GM23248 (cell line): ENCODE data around the gene GOSR1. TPM values are rescaled to one million over a fixed set of nuclear protein-coding genes. Genes with fewer than 3 reads are reported as not detected.
"Not testable (repeated sequence)": the region's sequence is repeated elsewhere in the genome, so short reads cannot be mapped to it uniquely, and the experiment has no call there.

Experiments
- DNase-seq: peaks from one replicate; pipeline ENCODE4 v3.0.0-alpha.2; 2015
- H2AFZ ChIP-seq: fragments of 200-600 bp; sonication (generic); 2 replicates; pipeline ENCODE4 v1.6.1; 2016; ENCODE audit warnings: antibody characterized with exemption
- H3F3A ChIP-seq: fragments of 200-600 bp; sonication (generic); 2 replicates; pipeline ENCODE4 v1.6.1; 2016; ENCODE audit warnings: mild to moderate bottlenecking, antibody characterized with exemption, mixed run types; ENCODE audit not compliant: insufficient read depth
- H3K27ac ChIP-seq: fragments of 200-600 bp; sonication (generic); 2 replicates; pipeline ENCODE4 v1.5.1; 2016; ENCODE audit warnings: mild to moderate bottlenecking
- H3K27me3 ChIP-seq: fragments of 200-600 bp; sonication (generic); replicated peaks from 2 replicates; pipeline ENCODE4 v1.6.1; 2016; ENCODE audit warnings: mild to moderate bottlenecking; ENCODE audit not compliant: insufficient read depth
- H3K36me3 ChIP-seq: fragments of 200-600 bp; sonication (generic); 2 replicates; pipeline ENCODE4 v1.6.1; 2016; ENCODE audit warnings: low read depth, mild to moderate bottlenecking
- H3K4me1 ChIP-seq: fragments of 200-600 bp; sonication (generic); 2 replicates; pipeline ENCODE4 v1.6.1; 2016; ENCODE audit warnings: mild to moderate bottlenecking; ENCODE audit not compliant: insufficient read depth
- H3K4me2 ChIP-seq: fragments of 200-600 bp; sonication (generic); one replicate; pipeline ENCODE4 v1.6.1; 2016; ENCODE audit warnings: mild to moderate bottlenecking; ENCODE audit not compliant: unreplicated experiment
- H3K4me3 ChIP-seq: fragments of 200-600 bp; sonication (generic); 2 replicates; pipeline ENCODE4 v1.5.1; 2016; ENCODE audit warnings: mild to moderate bottlenecking
- H3K79me2 ChIP-seq: fragments of 200-600 bp; sonication (generic); 2 replicates; pipeline ENCODE4 v1.6.1; 2016; ENCODE audit warnings: mild to moderate bottlenecking; ENCODE audit not compliant: insufficient read depth
- H3K9ac ChIP-seq: fragments of 200-600 bp; sonication (generic); 2 replicates; pipeline ENCODE4 v1.6.1; 2016; ENCODE audit warnings: mild to moderate bottlenecking
- H3K9me2 ChIP-seq: fragments of 200-600 bp; sonication (generic); 2 replicates; pipeline ENCODE4 v1.6.1; 2016; ENCODE audit warnings: mixed run types, mild to moderate bottlenecking, moderate library complexity; ENCODE audit not compliant: insufficient read depth
- H3K9me3 ChIP-seq: fragments of 200-600 bp; sonication (generic); one replicate; pipeline ENCODE4 v1.6.1; 2017; ENCODE audit warnings: low read depth
- H4K20me1 ChIP-seq: fragments of 200-600 bp; sonication (generic); 2 replicates; pipeline ENCODE4 v1.6.0; 2016; ENCODE audit not compliant: insufficient read depth
- EZH2 ChIP-seq: fragments of 200-600 bp; sonication (generic); IDR thresholded peaks from 2 replicates; pipeline ENCODE4 v1.6.1; 2018; ENCODE audit warnings: antibody characterized with exemption, mild to moderate bottlenecking; ENCODE audit not compliant: insufficient read depth, poor library complexity, severe bottlenecking
- EZH2phosphoT487 ChIP-seq: fragments of 200-600 bp; sonication (generic); IDR thresholded peaks from 2 replicates; pipeline ENCODE4 v1.6.1; 2018; ENCODE audit warnings: antibody characterized with exemption, moderate library complexity, mild to moderate bottlenecking, low read depth; ENCODE audit not compliant: insufficient read depth
- WGBS, 2 experiments: methylation state at CpG; one replicate each; pipeline ENCODE4 v1.1.6; 2015 to 2017; ENCODE audit warnings: low lambda C conversion rate in 2 of 2, low coverage in 1 of 2; ENCODE audit errors: missing lambda C conversion rate in 2 of 2; 5-methylcytosine and 5-hydroxymethylcytosine counted together
- in situ Hi-C: fragments of 300-500 bp; cut with MboI; formaldehyde crosslinking; loops from 2 replicates; pipeline ENCODE4 v1.15.0; 2020
- polyA plus RNA-seq: library from polyadenylated mRNA; unstranded; fragments of >200 nt; fragmentation: Nextera tagmentation; extraction: Ambion mirVana; gene quantifications from 2 replicates; pipeline ENCODE4 v1.2.1, GENCODE V29; 2016
- total RNA-seq: library from RNA; depleted of rRNA; stranded (reverse); fragments of >200 nt; shearing (Covaris generic); gene quantifications from 2 replicates; pipeline ENCODE4 v1.2.3, GENCODE V29; 2014

The GOSR1 gene
- total and polyA plus RNA-seq, 2 experiments from 2014 or later: 20.2 to 44.8 TPM

- in situ Hi-C loops: no loop called here
- no peaks in the 10 kb centered on the region for H3K4me1 ChIP-seq
These were observed 66.2 kb downstream of the GOSR1 start for GRCh38 chr17:30543456-30543855.

GRCh38 chr17:30545024-30545423, 67.8 kb downstream of the GOSR1 start:
- H2AFZ ChIP-seq: no peak overlapping the region
- no peak overlapping the region for H3K27ac ChIP-seq
- H3K9ac ChIP-seq: no peak overlapping the region
- TF ChIP-seq EZH2phosphoT487 (no peak), EZH2 (no peak)
- in situ Hi-C loops: no loop called here
- no peaks in the 10 kb centered on the region for H3F3A ChIP-seq
- no peaks in the 10 kb centered on the region for H3K9me2 ChIP-seq
- H3K27me3 ChIP-seq: no peaks in the 10 kb centered on the region
- no peaks in the 10 kb centered on the region for H3K9me3 ChIP-seq
- H3K4me1 ChIP-seq: no peaks in the 10 kb centered on the region
- H3K4me3 ChIP-seq: no peak overlapping the region
- no peaks in the 10 kb centered on the region for H3K79me2 ChIP-seq
- no peaks in the 10 kb centered on the region for H4K20me1 ChIP-seq
- no peaks in the 10 kb centered on the region for H3K36me3 ChIP-seq
- H3K4me2 ChIP-seq: no peak overlapping the region
- 93 to 98% methylated on average over 2 of the region's 2 CpGs for WGBS, 2 experiments
- no peak for DNase-seq

More at GRCh38 chr17:30543456-30543855, 66.2 kb downstream of the GOSR1 start:
- peak; percentile 15 for DNase-seq
- H4K20me1 ChIP-seq: no peaks in the 10 kb centered on the region
- TF ChIP-seq EZH2 (no peak), EZH2phosphoT487 (no peak)
- no peak overlapping the region for H3K9ac ChIP-seq
- H3K4me2 ChIP-seq: no peak overlapping the region
- H3K27ac ChIP-seq: no peak overlapping the region
- no peak overlapping the region for H3K4me3 ChIP-seq
- H3F3A ChIP-seq: no peaks in the 10 kb centered on the region
- no peaks in the 10 kb centered on the region for H3K27me3 ChIP-seq
- no peaks in the 10 kb centered on the region for H3K79me2 ChIP-seq
- no peaks in the 10 kb centered on the region for H3K9me2 ChIP-seq
- WGBS, 2 experiments: 0 to 6% methylated on average over 2 of the region's 2 CpGs
- H3K36me3 ChIP-seq: no peaks in the 10 kb centered on the region
- H2AFZ ChIP-seq: no peak overlapping the region
- H3K9me3 ChIP-seq: no peaks in the 10 kb centered on the region

- TF ChIP-seq EZH2: no peak
- TF ChIP-seq EZH2phosphoT487: no peak
- Histone ChIP-seq H3K4me1 (0 out of 2 replicates have a peak, but pooled peaks cover 5% of the 10 kb centered on the region), H3K27me3 (no peaks in the 10 kb centered on the region), H2AFZ (no peak overlapping the region), H3K9ac (no peak overlapping the region), H3F3A (no peaks in the 10 kb centered on the region), H4K20me1 (no peaks in the 10 kb centered on the region), H3K9me3 (no peaks in the 10 kb centered on the region), H3K36me3 (no peaks in the 10 kb centered on the region), H3K79me2 (no peaks in the 10 kb centered on the region), H3K27ac (no peak overlapping the region), H3K9me2 (no peaks in the 10 kb centered on the region), H3K4me2 (no peak overlapping the region), H3K4me3 (no peak overlapping the region)
- 83 to 84% methylated on average over 15 of the region's 15 CpGs for WGBS, 2 experiments
- in situ Hi-C loops: no loop called here
- DNase-seq: no peak
These were observed 70.8 kb downstream of the GOSR1 start for GRCh38 chr17:30547778-30548573.

- H3F3A ChIP-seq, H4K20me1 ChIP-seq, H2AFZ ChIP-seq, H3K36me3 ChIP-seq, DNase-seq, H3K9me2 ChIP-seq, H3K27ac ChIP-seq, H3K9ac ChIP-seq, H3K4me3 ChIP-seq, H3K9me3 ChIP-seq, H3K27me3 ChIP-seq, H3K4me1 ChIP-seq, H3K4me2 ChIP-seq, H3K79me2 ChIP-seq, in situ Hi-C loops: not testable (repeated sequence)
- 78 to 81% methylated on average over 4 of the region's 4 CpGs for WGBS, 2 experiments
These were observed 72.0 kb downstream of the GOSR1 start for GRCh38 chr17:30549181-30549580.
